NCI-H69 (cell line): ENCODE results near the gene MCFD2.

ENCODE experiments used
- DNase-seq: peaks from one replicate; lab custom pipeline; 2025; lab: John Stamatoyannopoulos, UW

Gene MCFD2

GRCh38 chr2:46873604-46874068, 42.0 kb downstream of the MCFD2 start:
- peak; percentile 50 for DNase-seq

- DNase-seq = no peak
These were observed 42.6 kb downstream of the MCFD2 start for GRCh38 chr2:46872902-46873603.

GRCh38 chr2:46871976-46872381, 43.6 kb downstream of the MCFD2 start:
- no peak for DNase-seq

DNA sequence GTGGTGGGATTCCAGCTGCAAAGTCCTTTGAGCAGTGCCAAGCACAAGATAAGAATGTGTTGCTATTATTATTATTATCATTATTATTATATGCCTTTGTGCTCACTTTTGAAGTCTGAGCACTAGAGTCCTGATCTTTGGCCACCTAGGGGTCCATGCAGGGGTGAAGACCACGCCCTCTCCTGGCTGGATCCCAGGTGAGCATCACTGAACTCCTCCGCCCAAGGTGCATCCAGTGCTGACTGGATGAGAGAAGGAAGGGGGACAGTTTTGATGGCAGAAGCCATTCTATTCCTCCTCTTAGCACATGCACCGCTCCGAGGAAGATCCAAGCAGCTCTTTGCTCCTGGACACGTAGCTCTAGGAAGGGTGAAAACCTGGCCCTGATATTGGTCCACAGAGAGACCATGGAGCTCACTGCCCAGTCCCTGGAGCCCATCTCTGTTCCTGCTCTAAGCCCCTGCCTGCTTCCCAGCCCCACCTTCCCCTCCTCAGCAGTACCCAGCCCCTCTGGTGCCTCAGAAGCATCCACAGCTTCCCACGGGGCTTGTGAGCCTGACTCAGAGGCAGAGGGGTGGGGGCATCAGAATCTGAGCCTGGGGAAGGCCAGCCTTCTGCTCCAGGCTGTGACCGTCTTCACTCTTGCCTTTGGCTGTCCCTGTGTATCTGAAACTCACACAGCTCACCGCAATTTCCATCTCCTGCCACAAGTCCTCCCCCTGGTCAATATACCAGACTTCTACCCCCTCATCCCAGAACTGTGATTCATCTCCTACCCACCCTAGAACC, 45.4 kb downstream of the MCFD2 start:
- DNase-seq = no peak

DNA sequence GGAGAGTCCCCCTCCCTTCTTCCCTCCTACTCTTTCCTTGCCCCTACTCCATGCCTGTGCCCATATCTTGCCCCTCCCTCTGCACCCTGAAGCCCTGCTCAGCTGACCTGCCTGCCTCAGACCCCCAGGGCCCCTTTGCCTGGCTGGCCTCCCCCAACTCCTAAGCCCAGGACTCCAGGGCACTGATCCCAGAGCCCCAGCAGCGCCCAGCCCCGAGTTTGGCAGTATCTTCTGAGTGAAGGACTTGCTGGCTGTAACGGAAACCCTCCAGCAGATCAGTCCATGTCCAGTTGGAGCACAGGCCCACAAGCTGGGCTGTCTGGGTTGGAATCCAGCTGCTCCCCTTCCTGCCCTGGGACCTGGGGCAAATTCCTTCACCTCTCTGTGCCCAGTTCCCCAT, 46.0 kb downstream of the MCFD2 start:
- DNase-seq = no peak

DNA sequence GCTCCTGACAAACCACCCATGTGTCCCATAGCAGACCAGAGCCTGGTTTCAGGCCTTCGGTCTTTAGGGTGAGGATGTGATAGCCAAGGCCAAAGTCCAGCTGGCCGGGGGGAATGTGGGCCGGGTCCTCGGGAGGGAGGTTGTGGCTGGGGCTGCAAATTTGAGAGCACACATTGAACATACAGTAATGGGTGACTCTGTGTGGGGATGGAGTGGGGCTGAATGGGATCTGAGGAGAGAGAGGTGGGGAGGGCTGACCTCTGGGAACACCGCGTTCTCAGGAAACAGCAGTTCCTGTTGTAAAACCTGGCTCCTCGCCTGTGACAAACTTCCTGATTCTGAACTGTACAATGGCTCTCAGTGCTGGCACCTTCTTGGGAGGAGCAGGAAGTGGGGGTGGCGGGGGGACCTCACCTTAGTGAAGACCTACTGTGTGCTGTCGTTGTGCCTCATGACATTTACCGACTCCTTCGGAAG, 48.8 kb downstream of the MCFD2 start:
- DNase-seq = no peak

GRCh38 chr2:46865181-46865970, 50.2 kb downstream of the MCFD2 start:
- no peak for DNase-seq

DNA sequence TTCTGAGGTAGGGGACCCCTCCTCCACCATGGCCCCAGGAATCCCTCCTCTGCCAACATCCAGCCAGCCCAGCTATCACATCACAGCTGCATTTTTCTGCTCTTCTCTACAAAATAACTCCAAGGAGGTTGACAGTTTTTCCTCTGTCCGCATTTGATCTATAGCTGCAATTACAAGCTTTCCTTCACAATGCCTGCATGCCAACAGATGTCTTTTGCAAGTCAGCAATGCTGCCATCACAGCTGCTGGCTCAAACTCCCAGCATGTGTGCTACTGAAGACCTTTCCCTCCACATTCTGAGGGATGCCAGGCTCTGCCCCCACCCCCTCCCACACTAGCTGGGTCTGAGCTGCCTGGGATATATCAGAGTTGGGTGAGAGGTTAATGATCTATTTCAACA, 51.7 kb downstream of the MCFD2 start:
- no peak for DNase-seq

GRCh38 chr2:46862514-46862913, 53.1 kb downstream of the MCFD2 start:
- DNase-seq = no peak

DNA sequence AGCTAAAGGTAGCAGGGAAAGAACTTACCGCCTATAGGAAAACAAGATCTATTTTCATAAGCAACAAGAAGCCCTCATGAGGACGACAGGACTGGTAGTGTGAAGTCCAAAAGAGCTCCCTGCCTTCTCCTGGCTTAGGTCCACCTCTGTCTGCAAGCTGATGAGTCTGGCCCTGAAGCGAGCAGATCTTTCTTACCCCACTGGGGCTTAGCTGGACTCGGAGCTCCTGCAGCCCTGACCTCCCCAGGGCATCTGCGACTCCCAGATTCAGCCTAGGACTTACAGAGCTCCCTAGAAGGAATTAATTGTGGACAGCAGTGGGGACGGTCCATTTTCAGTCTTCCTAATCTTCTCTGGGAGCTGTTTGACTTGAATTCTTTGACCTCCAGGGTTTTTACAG, 53.7 kb downstream of the MCFD2 start:
- no peak for DNase-seq

DNA sequence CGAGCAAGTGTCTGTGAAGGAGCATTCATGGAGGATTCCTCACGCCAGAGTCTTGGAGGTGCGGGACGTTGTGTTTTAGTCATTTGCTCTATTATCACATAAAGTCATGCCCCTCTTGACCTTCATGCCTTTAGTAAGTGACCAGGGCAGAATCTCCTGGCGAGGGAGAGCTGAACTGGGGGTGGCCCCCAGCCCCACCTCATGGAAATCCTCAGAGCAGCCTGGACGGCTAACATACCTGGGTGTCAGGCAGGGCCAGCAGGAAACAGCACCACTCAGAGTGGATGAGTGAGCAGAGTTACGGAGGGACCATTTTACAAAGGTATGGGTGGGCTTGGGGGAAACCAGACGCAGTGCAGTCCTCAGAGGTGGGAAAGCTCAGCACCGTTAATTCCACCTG, 56.1 kb downstream of the MCFD2 start:
- DNase-seq = no peak

DNA sequence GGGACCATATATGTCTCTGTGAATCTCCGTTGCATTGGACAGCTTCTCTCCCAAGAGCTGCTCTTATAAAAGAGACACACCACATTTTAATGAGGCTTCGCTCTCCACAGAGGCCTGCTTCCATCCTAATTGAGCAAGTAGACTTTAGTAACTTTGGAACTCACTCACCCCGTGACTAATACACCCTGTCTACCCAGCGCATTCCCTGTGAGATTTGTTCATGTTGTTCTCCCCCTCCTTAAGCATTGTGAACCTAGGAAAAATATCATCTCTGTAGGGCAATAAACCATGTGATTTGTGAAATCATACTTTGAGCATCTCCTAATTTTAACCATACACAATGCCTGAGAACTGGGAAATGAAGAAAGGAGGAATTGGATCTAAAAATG, 56.9 kb downstream of the MCFD2 start:
- DNase-seq = no peak

- no peak for DNase-seq
These were observed 57.5 kb downstream of the MCFD2 start for GRCh38 chr2:46857871-46858701.

DNA sequence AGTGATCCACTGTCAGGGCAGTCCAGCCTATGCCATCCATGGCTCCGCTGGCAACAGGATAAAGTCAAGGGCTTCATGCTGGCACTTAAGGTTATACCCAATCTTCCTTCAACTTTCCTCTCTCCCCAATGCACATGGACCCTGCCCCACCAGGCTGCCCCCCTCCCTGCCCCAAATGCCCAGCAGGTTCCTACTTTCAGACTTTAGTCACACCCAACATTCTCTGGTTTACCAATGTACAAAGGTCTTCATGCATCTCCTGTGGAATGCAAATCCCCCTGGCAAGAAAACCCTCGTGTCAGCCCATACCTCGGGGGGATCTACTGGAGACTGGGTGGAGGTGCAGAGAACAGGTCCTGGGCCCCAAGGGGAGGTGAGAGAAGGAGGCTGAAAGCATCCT, 59.3 kb downstream of the MCFD2 start:
- no peak for DNase-seq

GRCh38 chr2:46855805-46856204, 59.8 kb downstream of the MCFD2 start:
- DNase-seq = no peak

DNA sequence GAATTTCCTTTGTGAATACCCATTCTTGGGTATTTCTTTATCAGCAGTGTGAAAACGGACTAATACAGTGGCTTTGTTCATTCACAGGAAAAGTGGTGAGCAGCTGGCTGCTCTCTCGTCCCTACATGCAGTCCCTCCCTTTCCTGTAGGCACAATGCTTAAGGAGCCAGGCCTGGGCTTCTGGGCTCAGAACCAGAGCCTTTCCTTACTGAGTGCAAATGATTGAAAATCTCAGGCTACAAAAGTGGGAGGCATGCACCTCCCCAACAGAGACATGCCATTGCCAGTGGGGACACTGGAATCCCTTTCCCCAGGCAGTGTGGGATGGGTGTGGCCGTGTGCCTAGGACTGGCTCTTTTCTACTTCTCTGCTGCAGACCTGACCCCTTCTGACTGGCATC, 61.3 kb downstream of the MCFD2 start:
- DNase-seq = no peak

GRCh38 chr2:46852598-46852997, 63.0 kb downstream of the MCFD2 start:
- DNase-seq = no peak

DNA sequence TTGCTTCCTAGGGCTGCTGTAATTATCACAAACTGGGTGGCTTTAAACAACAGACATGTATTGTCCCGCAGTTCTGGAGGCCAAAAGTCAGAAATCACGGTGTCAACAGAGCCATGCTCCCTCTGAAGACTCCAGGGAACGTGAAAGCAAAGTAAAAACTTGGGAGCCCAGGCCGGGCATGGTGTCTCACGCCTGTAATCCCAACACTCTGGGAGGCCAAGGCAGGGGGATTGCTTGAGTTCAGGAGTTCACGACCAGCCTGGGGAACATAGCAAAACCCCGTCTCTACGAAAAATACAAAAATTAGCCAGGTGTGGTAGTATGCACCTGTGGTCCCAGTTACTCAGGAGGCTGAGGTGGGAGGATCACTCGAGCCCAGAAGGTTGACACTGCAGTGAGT, 63.5 kb downstream of the MCFD2 start:
- DNase-seq = no peak
